Hematopoietic multipotent progenitor cell treated with erythropoietin and hydrocortisone succinate and interleukin-3 and kit ligand, for 4 days (in vitro differentiated cells): ENCODE data around the gene OR2D2.
A peak's percentile ranks its signal among the peaks of the same experiment; 100 is the strongest.
"Not testable (repeated sequence)": the region's sequence is repeated elsewhere in the genome, so short reads cannot be mapped to it uniquely, and the experiment has no call there.

Source experiments
- DNase-seq: peaks from one replicate; pipeline ENCODE4 v3.0.0-alpha.2; 2015

OR2D2 gene, protein sequence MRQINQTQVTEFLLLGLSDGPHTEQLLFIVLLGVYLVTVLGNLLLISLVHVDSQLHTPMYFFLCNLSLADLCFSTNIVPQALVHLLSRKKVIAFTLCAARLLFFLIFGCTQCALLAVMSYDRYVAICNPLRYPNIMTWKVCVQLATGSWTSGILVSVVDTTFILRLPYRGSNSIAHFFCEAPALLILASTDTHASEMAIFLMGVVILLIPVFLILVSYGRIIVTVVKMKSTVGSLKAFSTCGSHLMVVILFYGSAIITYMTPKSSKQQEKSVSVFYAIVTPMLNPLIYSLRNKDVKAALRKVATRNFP

DNA sequence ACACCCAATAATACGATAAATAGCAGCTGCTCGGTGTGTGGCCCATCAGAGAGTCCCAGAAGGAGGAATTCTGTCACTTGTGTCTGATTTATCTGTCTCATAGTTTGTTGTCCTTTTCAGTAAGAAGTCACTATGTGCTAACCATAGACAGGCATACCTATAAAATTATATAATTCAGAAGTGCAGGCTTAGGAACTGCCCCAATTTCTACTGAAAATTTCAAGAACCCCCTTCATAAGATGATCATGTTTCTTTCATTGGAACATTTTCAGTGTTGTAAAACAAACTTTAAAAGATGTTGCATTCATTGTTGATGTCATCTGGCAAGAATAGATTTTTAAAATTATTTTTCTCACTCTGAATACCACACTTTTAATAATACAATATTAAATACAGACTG, at the start of gene OR2D2:
OR2D2 (minus strand) TSS at position 101 of the 400 bp plus-strand sequence; CDS start at position 101, 0 bp downstream.
- DNase-seq = no peak

DNA sequence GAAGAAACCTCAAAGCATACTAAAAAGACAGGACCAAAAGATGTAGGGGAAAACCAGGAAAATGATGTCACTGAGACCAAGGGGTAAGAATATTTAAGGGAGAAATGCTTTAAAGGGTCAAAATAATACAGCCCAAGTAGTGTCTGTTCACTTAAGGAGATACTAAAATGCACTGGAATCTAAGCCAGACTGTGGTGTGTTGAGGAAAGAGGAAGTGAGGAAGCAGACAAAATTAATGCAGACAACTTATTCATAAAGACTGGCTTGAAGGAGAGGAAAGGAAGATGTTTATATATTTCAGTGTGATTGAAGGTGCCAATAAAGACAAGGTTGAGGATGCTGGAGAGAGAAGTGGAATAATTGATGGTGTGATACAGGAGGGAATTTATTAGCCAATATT, 49.7 kb upstream of the OR2D2 start:
- peak; percentile 35 for DNase-seq

DNA sequence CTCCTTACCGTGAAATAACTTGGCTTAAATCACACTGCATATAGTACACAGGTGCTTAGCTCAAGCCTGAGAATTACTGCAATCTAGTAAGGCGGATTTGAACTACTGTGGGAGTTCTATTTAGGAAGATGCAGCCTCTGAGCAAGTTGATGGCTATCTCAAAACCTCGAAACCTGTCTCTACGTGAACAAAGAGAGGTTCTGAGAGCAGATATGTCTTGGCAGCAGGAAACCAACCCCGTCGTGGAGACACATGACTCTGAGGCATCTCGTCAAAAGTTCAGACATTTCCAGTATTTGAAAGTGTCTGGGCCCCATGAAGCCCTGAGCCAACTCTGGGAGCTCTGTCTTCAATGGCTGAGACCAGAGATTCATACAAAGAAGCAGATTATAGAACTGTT, 39.8 kb upstream of the OR2D2 start:
- DNase-seq = no peak

DNA sequence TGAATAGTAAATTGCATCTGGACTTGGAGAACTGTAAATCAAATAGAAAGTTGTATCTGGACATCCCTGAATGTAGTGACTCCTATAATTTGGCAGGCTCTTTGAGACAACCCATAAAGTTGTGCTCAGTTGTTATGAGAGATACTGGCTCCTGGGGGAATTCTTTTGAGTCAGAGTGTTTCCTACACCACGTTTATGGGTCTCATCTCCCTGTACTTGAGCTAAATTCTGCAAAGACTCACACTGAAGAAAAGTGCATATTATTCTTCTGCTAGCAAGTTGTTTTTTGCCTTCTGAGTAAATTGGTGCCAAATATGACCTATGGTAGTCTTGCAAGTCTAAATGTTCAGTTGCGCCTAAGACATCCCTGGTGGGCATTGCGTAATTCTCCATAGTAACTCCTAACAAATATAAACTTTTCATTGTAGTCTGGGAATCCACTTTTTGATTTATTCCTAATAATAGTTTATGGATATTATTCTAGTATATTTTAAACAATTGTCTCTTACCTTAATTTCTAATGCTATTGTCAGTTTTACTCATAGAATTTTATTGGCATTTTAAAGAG, 38.9 kb upstream of the OR2D2 start:
- no peak for DNase-seq

DNA sequence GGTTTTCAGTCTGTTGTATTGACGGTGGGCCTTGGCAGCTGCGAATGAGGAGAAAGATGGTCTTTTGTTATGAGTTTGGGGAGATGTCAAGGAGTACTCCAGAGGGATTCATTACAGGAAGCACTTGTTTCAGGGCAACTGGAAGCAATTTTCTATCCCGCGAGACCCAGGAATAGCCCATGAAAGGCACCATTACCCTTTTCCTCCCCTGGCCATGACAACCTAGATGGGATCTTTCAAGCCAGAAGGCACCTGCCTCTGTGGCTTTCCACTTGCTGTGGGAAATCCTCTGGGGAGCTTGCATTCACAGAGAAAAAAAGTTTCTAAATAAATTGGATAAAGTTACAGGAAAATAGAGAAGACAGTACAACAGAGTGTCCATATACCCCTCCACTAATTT, 36.6 kb upstream of the OR2D2 start:
- no peak for DNase-seq

DNA sequence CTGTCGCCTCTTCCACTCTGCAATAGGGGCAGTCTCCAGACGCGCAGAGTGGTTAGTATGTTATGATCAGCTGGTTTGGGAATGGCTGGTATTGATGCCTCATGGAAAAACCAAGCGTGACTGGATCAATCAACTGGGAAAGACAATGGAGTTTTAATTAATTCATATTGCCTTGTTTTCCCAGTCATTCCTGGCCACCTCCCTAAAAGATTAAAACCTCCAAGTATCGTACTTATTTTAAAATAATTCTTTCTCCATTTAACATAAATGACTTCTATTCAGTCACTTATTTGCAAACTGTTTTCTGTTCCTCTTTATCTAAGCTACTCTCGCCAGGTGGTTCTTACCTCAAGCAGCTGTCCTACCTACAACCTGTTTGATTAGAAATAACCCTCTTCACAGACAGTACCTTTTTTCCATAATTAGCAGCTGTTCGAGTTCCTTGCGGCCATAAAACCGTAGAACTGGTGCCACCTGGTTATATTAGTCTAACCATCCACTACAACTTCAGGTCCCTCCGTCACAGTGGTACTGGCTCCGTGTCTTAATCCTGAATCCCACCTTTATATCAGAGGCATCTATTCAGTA, 34.8 kb upstream of the OR2D2 start:
- DNase-seq = peak; percentile 18

DNA sequence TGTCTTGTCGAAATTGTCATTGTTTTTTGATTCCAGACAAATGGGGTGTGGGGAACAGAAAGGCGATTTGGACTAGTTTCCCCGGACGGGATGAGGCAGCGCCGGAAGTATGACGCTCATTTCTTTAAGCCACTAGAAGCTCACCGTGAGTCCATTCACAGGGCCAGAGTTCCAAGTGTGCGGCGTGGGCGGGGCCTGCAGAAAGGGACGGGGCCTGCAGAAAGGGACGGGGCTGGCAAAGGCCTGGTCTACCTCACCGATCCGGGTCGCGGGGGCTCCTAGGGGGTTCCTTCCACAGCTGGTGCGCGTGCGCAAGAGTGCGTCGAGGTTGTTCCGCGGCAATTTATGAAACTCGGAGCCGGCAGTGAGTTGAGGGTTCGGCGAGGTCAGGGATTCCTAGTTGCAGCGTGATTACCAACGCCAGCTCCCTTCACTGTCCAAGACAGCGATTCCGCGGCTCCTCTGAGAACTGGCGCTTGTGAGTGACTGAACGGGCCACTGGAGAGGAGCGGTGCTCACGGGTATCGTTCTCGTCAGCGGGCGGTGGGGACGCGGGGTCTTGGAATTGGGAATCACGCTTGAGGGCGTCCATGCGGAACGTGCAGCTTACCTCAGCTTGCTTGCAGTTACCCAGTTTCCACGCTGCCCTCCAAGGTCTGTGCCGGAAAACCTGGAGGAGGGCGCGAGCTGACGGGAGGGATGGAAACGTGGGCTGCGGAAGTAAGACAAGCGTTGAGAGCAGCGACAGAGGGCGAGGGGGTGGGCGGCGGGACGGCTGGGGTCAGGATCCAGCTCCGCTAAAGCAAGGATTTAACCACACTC, 34.1 kb upstream of the OR2D2 start, which contains the start of gene ZNF215:
ZNF215 (plus strand) TSS at position 219 of the 822 bp plus-strand sequence. CDS start 5,847 bp downstream, outside the sequence.
- DNase-seq = peak; percentile 95

DNA sequence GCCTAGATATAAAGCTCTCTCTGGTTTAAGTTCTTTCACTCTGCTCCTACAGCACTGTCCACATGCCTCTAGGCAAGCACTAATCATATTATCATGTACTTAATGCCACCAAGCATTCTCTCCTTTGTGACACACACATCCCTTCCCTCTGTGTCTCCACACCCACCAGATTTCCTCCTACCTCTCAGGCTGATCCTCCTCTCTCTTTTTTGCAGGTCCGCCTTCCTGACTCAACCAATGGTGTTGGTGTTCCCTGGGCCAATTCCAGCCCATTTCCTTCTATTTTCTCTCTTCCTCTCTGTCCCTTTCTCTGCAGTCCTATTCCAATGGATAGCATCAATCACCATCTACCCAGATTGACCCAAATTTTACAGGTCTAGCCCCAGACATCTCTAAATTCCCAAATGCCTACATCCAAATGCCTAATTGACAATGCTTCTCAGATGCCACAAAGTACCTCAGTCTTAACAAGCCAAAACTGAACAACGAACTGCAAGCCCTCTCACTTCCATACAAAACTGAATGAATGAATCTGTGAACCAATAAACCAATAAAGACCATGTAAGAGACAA, 33.4 kb upstream of the OR2D2 start:
- peak; percentile 35 for DNase-seq

DNA sequence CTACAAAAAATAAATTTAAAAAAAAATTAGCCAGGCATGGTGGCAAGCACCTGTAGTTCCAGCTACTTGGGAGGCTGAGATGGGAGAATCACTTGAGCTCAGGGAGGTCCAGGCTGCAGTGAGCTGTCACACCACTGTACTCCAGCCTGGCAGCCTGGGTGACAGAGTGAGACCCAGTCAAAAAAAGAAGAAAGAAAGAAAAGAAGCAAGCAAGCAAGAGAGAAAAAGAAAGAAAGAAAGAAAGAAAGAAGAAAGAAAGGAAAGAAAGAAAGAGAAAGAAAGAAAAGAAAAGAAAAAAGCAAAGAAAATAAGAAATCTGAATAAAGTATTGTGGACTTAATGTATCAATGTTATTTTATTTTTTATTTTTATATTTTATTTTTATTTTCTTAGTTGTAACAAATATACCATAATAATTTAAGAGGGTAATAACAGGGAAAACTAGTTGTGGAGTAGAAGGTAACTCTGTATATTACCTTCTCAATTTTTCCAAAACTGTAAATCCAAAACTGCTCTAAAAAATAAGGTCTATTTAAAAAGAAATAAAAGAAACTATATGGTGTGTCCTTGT, 32.8 kb upstream of the OR2D2 start:
- DNase-seq = no peak

DNA sequence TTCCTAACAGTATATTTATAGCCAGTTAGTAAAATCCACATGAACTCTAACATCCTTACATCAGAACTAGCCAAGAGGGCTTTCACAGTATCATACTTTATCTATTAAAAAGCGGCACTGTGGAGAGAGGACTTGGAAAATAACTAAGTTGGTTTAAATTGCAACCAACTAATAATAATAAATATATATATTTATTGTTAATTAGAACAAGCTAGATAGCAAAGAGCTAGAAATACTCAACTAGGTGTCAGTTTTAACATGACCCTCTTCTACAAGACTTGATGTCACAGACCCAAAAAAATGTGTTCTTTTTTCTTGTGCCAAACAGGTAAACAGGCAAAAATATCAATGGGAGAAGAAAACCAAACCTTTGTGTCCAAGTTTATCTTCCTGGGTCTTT, 28.4 kb upstream of the OR2D2 start, which contains the start of gene OR2D3:
OR2D3 (plus strand) TSS at position 301 of the 400 bp plus-strand sequence; CDS start at position 301, 0 bp downstream.
- no peak for DNase-seq

DNA sequence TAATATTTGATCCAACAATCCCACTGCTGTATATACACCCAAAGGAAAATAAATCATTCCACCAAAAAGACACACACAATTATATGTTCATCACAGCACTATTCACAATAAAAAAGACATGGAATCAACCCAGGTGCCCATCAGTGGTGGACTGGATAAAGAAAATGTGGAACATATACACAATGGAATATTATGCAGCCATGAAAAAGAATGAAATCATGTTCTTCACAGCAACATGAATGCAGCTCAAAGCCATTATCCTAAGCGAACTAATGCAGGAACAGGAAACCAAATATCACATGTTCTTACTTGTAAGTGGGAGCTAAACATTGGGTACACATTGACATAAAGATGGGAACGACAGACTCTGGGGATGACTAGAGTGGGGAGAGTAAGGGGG, 27.4 kb upstream of the OR2D2 start:
- DNase-seq = no peak

DNA sequence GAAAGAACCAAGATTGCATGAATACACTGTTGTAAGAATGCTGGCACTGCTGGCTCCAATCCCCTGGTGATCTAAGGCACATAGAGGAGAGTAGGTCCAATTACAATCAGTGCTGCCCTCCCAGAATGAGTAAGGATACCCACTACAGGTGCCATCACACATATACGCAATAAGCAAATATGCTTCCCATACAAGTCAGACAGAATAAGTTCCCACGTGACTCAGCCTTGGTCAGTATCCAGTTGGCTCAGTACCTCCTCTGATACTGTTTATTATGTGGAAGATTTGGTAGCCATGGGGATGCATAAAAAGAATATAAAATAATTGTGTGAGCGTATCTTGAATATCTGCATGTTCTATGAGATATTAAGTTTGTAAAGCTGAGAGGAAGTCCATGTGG, 19.6 kb upstream of the OR2D2 start:
- DNase-seq = no peak

DNA sequence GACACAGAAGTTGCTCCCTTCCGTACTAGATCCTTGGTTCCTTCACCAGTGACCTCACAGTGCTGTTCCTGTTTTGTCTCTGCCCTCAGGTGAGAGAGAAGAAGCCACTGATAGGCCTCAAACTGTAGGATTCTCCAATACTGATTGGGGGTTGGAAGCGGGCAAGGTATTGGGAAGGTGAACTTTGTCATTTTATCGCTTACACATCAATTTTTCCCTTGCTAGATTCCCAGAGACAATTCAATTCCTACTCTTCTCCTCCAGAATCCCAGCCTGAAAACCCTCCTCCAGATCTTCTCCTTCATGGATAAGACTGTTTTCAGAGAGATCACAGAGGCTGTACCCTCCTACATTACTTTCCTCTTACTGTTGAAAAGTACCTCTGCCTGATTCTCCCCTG, 19.1 kb upstream of the OR2D2 start:
- no peak for DNase-seq

DNA sequence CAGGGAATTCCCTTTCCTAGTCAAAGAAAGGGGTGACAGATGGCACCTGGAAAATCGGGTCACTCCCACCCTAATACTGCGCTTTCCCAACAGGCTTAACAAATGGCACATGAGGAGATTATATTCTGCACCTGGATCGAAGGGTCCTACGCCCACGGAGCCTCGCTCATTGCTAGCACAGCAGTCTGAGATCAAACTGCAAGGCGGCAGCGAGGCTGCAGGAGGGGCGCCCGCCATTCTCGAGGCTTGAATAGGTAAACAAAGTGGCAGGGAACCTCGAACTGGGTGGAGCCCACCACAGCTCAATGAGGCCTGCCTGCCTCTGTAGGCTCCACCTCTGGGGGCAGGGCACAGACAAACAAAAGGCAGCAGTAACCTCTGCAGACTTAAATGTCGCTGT, 12.5 kb upstream of the OR2D2 start:
- not testable (repeated sequence) for DNase-seq

DNA sequence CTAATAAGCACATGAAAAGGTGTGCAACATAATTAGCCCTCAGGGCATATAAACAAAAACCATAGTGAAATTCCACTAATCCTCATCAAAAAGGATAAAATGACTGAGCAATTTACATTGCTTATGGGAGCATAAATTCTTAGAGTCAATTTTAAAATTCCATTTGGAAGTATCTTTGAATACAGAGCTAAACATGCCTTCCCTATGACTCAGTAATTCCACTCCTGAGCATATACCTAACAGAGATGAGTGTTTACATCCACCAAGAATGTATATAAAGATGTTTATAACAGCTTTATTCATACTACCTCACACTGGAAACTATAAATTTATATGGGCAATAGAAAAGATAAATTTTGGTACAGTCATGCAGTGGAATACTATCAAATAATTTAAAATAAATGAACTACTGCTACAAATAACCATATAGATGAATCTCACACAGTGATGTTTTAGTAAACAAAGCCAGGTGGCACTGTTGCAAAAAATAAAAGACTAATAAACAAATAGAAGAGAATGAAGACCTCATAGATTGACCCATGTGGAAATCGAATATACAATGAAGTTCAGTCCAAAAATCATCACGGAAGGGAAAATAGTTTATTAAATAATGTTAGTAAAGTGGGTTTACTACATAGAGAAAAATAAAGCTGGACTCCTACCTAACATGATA, 8.2 kb upstream of the OR2D2 start:
- no peak for DNase-seq

DNA sequence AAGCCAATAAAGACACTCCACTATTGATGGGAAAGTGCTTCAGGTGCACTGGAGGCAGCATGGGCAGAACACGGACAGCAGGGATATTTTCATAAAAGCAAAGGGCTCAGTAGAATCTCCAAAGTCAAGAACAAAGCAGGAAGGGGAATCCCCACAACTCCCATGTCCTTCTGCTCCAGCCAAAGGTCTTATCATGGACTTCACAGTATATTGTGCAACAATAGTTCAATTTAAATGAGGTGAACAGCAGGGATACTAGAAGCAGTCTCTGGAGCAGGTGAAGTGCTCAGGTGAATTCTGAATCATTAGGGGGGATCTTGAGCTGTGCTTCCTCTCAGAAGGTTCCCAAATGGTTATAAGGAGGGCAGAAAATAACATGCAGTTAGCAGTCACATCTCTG, 6.6 kb upstream of the OR2D2 start:
- DNase-seq = no peak

DNA sequence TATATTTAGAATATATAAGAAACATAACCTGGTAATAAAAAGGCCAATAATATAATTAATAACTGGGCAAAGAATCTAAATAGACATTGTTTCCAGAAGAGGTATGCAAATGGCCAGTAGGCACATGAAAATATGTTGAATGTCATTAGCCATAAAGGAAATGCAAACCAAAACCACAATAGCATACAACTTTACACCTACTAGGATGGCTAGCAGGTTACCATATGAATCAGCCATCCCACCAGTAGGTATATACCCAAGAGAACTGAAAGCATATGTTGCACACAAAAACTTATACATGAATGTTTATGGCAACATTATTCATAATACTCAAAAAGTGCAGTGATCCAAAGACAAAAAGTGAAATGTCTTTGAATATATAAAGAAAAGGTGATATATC, 2.7 kb upstream of the OR2D2 start:
- no peak for DNase-seq

DNA sequence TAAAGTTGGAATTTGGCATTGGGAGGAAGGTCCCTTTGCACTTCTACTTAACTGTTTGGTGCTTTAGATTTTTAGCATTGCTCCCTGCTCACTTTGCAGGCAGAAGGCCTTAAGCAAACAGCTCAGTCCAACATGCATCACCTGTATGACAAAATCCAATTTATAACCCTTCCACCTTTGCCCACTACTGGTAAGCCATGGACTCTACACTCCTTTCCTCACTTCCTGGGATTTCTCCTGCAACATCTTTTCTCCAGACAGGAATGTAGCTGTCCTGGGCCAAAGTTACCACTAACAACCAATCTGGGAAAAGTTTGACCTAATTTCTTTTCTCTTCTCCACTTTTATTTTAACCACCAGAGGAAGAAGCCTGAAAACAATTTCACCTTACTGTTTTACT, 1.8 kb upstream of the OR2D2 start:
- no peak for DNase-seq

DNA sequence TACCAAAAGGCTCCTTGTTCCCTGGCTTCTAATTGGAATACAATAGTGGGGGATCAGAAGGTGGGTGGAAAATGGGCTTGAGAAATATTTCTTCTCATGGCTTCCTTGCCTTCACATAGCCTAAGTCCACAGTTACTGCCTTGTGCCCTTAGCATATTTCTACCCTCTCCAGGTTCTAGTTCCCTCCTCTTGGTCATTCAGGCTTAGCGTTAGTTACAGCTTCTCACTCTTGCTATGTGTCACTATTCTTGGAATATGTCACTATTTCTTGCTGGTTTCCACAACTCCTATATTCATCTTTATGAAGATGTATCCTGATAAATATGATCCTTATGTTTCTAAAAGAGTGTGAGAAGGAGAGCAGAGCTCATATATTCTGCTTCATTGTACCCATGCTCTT, 2.5 kb downstream of the OR2D2 start:
- no peak for DNase-seq

DNA sequence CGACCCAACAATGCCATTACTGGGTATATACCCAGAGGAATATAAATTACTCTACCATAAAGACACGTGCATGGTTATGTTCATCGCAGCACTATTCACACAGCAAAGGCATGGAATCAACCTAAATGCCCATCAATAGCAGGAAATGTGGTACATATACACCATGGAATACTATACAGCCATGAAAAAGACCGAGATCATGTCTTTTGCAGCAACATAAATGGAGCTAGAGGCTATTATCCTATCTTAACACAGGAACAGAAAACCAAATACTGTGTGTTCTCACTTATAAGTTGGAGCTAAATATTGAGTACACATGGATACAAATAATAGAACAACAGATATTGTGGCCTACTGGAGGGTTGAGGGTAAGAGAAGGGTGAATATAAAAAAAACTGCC, 3.5 kb downstream of the OR2D2 start:
- DNase-seq = no peak

DNA sequence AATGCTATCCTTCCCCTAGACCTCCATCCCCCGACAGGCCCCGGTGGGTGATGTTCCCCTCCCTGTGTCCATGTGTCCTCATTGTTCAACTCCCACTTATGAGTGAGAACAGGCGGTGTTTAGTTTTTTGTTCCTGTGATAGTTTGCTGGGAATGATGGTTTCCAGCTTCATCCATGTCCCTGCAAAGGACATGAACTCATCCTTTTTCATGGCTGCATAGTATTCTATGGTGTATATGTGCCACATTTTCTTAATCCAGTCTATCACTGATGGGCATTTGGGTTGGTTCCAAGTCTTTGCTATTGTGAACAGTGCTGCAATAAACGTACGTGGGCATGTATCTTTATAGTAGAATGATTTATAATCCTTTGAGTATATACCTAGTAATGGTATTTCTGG, 4.6 kb downstream of the OR2D2 start:
- DNase-seq = not testable (repeated sequence)

DNA sequence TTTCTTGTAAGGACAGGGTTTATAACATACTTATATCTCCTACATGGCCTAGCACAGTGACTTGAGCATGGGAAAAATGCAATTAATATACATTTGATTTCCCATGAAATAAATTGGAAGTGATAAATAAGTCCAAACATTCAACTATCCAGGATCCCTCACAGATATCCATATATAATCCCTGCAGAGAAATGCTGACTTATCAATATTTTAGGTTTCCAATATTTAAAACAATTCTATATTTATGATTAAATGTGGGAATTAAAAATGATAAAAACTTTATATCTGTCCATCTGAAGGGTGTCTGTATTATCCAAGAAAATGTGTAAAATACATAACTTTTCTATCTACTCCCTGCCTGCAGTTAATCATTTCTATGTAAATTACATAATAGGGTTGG, 9.5 kb downstream of the OR2D2 start:
- DNase-seq = no peak
